ENCODE measurements around the gene MLLT10. TPM values are rescaled to one million over a fixed set of nuclear protein-coding genes. Genes with fewer than 3 reads are reported as not detected.

Gene MLLT10
- total RNA-seq, 6 experiments from 2014 or later = 15.8 to 49.4 (median 20.1) TPM

- TF ChIP-seq POLR2A (IDR thresholded peaks at IDR 0.05) (no peak), CTCF (IDR thresholded peaks at IDR 0.05) (no peak)
- Histone ChIP-seq H3K27ac (no peak overlapping the region), H3K4me1 (peaks cover 0 to 70% (median 16%) of the 10 kb centered on the region in 4 donors), H3K4me3 (no peak overlapping the region), H3K9me3 (no peaks in the 10 kb centered on the region), H3K36me3 (no peaks in the 10 kb centered on the region), H3K27me3 (no peaks in the 10 kb centered on the region)
- intact Hi-C loops (cut with DNase I) = no loop called here
- no peak for DNase-seq
- ATAC-seq = no peak
- WGBS (ENCODE audit: insufficient coverage, low coverage, low lambda C conversion rate, missing lambda C conversion rate) = 86% methylated on average over 1 of the region's 3 CpGs
Measured at GRCh38 chr10:21502348-21502740, 31.7 kb upstream of the MLLT10 start.

GRCh38 chr10:21503542-21503941 lies 30.5 kb upstream of the MLLT10 start:
- DNase-seq (no peak), ATAC-seq (no peak)
- no peaks in the 10 kb centered on the region for H3K36me3 ChIP-seq
- H3K27me3 ChIP-seq = no peaks in the 10 kb centered on the region
- H3K27ac ChIP-seq = peak overlapping the region in 1 of 3 donors; percentile 34
- H3K9me3 ChIP-seq = no peaks in the 10 kb centered on the region
- intact Hi-C loops (cut with DNase I) = no loop called here
- H3K4me3 ChIP-seq = no peak overlapping the region
- TF ChIP-seq CTCF (IDR thresholded peaks at IDR 0.05) (no peak), POLR2A (IDR thresholded peaks at IDR 0.05) (no peak)
- H3K4me1 ChIP-seq = peaks cover 0 to 61% (median 13%) of the 10 kb centered on the region in 4 donors
- 81% methylated on average over 1 of the region's 1 CpG for WGBS (ENCODE audit: insufficient coverage, low coverage, low lambda C conversion rate, missing lambda C conversion rate)

GRCh38 chr10:21505711-21506278 lies 28.2 kb upstream of the MLLT10 start:
- peak overlapping the region in 2 of 3 donors; percentile 45 to 60 for H3K27ac ChIP-seq
- intact Hi-C loops (cut with DNase I) = no loop called here
- WGBS (ENCODE audit: insufficient coverage, low coverage, low lambda C conversion rate, missing lambda C conversion rate) = 34% methylated on average over 4 of the region's 4 CpGs
- no peaks in the 10 kb centered on the region for H3K36me3 ChIP-seq
- TF ChIP-seq POLR2A (IDR thresholded peaks at IDR 0.05) = no peak
- no peak for TF ChIP-seq CTCF (IDR thresholded peaks at IDR 0.05)
- peak overlapping the region in 2 of 3 donors; percentile 2 to 4 for H3K4me3 ChIP-seq
- H3K4me1 ChIP-seq = peaks cover 0 to 58% (median 17%) of the 10 kb centered on the region in 4 donors
- peak; percentile 60 to 81 (median 75) for ATAC-seq
- peak in 2 of 3 donors; percentile 59 to 69 for DNase-seq
- no peaks in the 10 kb centered on the region for H3K9me3 ChIP-seq
- no peaks in the 10 kb centered on the region for H3K27me3 ChIP-seq

GRCh38 chr10:21506351-21506750 lies 27.7 kb upstream of the MLLT10 start:
- Histone ChIP-seq H3K9me3 (no peaks in the 10 kb centered on the region), H3K4me3 (peak overlapping the region in 1 of 3 donors; percentile 2), H3K4me1 (peaks cover 0 to 57% (median 17%) of the 10 kb centered on the region in 4 donors), H3K27ac (peak overlapping the region in 2 of 3 donors; percentile 45 to 60), H3K27me3 (no peaks in the 10 kb centered on the region), H3K36me3 (no peaks in the 10 kb centered on the region)
- TF ChIP-seq POLR2A (IDR thresholded peaks at IDR 0.05) (no peak), CTCF (IDR thresholded peaks at IDR 0.05) (no peak)
- WGBS (ENCODE audit: insufficient coverage, low coverage, low lambda C conversion rate, missing lambda C conversion rate) = 20% methylated on average over 3 of the region's 3 CpGs
- DNase-seq (no peak), ATAC-seq (no peak)
- intact Hi-C loops (cut with DNase I) = no loop called here

Measured in right lobe of liver (tissue), 6 donors.